ENCODE data around the gene MYO7B.

Gene MYO7B

DNA sequence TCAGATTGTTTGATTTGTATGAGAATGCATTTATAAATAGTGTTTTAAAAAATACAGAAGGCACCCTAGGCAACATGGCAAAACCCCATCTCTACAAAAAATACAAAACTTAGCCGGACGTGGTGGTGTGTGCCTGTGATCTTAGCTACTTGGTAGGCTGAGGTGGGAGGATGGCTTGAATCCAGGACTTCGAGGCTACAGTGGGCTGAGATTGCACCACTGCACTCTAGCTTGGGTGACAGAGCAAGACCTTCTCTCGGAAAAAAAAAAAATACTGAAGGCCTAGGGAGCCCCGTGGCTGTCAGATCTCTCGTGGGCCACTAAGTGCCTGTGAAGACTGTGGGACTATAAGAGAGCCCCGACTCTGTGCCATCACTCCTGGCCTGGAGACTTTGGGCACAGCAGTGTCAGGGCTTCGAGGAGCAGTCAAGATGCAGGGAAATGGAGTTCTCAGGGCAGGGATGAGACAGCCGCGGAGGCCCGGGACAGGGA lies 40.5 kb downstream of the MYO7B start:
- H3K4me3 ChIP-seq (replicated peaks; ENCODE audit: low read depth, low read length), result no peak overlapping the region
- TF ChIP-seq, protein P1, sequence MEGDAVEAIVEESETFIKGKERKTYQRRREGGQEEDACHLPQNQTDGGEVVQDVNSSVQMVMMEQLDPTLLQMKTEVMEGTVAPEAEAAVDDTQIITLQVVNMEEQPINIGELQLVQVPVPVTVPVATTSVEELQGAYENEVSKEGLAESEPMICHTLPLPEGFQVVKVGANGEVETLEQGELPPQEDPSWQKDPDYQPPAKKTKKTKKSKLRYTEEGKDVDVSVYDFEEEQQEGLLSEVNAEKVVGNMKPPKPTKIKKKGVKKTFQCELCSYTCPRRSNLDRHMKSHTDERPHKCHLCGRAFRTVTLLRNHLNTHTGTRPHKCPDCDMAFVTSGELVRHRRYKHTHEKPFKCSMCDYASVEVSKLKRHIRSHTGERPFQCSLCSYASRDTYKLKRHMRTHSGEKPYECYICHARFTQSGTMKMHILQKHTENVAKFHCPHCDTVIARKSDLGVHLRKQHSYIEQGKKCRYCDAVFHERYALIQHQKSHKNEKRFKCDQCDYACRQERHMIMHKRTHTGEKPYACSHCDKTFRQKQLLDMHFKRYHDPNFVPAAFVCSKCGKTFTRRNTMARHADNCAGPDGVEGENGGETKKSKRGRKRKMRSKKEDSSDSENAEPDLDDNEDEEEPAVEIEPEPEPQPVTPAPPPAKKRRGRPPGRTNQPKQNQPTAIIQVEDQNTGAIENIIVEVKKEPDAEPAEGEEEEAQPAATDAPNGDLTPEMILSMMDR (IDR thresholded peaks at IDR 0.05; ENCODE audit: low read depth, low read length, missing control alignments), result no peak
- DNase-seq (ENCODE audit: extremely low read depth, low read depth), result no peak

DNA sequence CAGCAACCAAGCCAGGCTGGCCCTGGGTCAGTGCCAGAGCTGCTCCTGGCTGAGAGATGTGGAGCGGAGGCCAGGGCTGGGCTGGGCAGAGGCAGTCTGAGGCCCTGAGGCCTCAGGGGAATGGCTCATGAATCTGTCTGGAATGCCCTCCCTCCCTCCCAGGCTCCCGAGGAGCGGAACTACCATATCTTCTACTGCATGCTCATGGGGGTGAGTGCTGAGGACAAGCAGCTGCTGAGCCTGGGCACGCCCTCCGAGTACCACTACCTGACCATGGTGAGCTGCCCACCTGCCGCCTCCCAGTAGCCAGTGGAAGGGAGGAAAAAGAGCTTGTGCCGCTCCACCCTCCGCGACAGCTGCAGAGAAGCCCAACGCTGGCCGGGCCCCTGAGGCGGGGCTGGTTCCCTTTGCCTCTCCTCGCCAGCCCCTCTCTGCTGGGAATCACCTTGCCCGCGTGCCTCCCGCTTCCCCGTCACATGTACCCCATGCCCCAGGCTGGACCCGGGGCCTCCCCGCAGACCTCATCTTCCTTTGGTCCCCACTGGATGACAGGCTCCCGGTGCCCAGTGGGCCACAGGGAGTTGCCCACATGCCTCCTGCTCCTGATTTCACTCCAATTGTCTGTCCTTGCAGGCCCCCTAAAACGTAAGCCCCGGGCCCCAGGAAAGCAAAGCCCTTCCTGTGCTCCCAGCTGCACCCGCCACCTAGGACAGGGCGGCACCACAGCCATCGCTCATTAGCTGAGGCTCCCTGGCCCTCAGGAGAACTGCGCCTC lies 41.1 kb downstream of the MYO7B start:
- no peak overlapping the region for H3K4me3 ChIP-seq (replicated peaks; ENCODE audit: low read depth, low read length)
- DNase-seq (ENCODE audit: extremely low read depth, low read depth), result no peak
- TF ChIP-seq, protein P1 (IDR thresholded peaks at IDR 0.05; ENCODE audit: low read depth, low read length, missing control alignments), result no peak

DNA sequence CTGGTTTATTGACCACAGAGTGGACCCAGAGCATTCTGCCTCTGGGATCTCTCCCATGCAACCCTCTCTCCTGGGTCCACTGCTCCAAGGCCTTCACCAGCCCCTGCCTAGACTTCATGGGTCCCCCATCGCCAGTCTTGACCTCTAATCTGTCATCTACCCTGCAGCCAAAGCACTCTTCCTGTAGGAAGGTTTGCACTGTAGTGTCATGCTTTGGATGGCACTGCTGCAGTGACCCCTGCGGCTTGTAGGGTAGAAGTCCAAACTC lies 41.7 kb downstream of the MYO7B start:
- H3K4me3 ChIP-seq (replicated peaks; ENCODE audit: low read depth, low read length), result no peak overlapping the region
- TF ChIP-seq, protein P1 (IDR thresholded peaks at IDR 0.05; ENCODE audit: low read depth, low read length, missing control alignments), result no peak

DNA sequence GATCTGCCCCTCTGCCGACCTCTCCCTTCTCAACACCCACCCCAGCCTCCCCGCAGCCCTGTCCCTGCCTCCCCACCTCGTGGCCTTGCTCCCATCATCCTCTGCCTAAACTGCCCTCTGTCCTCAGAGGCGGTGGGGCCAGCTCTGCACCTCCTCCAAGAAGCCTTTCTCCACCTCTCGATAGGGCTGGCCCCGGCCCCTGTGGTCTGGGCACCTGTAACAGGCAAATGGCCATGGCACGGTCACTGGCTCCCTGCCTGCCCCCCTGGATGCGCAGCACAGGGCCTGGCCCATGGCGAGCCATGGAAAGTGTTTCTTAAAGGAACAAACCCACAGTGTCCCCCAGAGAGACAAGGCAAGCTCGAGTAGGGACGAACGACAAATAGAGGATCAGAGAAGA lies 42.0 kb downstream of the MYO7B start:
- TF ChIP-seq, protein P1 (IDR thresholded peaks at IDR 0.05; ENCODE audit: low read depth, low read length, missing control alignments), result no peak
- DNase-seq (ENCODE audit: extremely low read depth, low read depth), result no peak
- H3K4me3 ChIP-seq (replicated peaks; ENCODE audit: low read depth, low read length), result no peak overlapping the region

More for the DNA sequence above, 41.7 kb downstream of the MYO7B start:
- no peak for DNase-seq (ENCODE audit: extremely low read depth, low read depth)

- TF ChIP-seq, protein P1 (IDR thresholded peaks at IDR 0.05; ENCODE audit: low read depth, low read length, missing control alignments), result no peak
- H3K4me3 ChIP-seq (replicated peaks; ENCODE audit: low read depth, low read length), result no peak overlapping the region
- DNase-seq (ENCODE audit: extremely low read depth, low read depth), result no peak
Observed at GRCh38 chr2:127577973-127578372, 42.5 kb downstream of the MYO7B start.

- DNase-seq (ENCODE audit: extremely low read depth, low read depth), result no peak
- TF ChIP-seq, protein P1 (IDR thresholded peaks at IDR 0.05; ENCODE audit: low read depth, low read length, missing control alignments), result no peak
- no peak overlapping the region for H3K4me3 ChIP-seq (replicated peaks; ENCODE audit: low read depth, low read length)
Observed at GRCh38 chr2:127578411-127578810, 42.9 kb downstream of the MYO7B start.

- no peak overlapping the region for H3K4me3 ChIP-seq (replicated peaks; ENCODE audit: low read depth, low read length)
- DNase-seq (ENCODE audit: extremely low read depth, low read depth), result no peak
- TF ChIP-seq, protein P1 (IDR thresholded peaks at IDR 0.05; ENCODE audit: low read depth, low read length, missing control alignments), result no peak
Observed at GRCh38 chr2:127579231-127579630, 43.7 kb downstream of the MYO7B start.
